A549 (cell line): Measurements from ENCODE around the gene RPA4.
"Not testable (repeated sequence)": the region's sequence is repeated elsewhere in the genome, so short reads cannot be mapped to it uniquely, and the experiment has no call there.

Source experiments
- CTCF ChIP-seq: fragments of >200 bp; sonication (Bioruptor Twin); formaldehyde crosslinking; IDR thresholded peaks from 3 replicates; pipeline ENCODE4 v1.5.1; 2016
- E2F6 ChIP-seq: IDR thresholded peaks from 2 replicates; pipeline ENCODE4 v1.6.1; 2012; ENCODE audit warnings: low read depth, borderline replicate concordance
- ESRRA ChIP-seq: fragments of 150-350 bp; IDR thresholded peaks from 2 replicates; pipeline ENCODE4 v1.6.1; 2014; ENCODE audit warnings: mild to moderate bottlenecking, low read length, borderline replicate concordance
- FOSL2 ChIP-seq, 2 experiments: fragments of 450-650 bp in 1 of 2; fragments of >200 bp in 1 of 2; sonication (Bioruptor Twin) in 1 of 2; formaldehyde crosslinking; IDR thresholded peaks; 2 replicates each; pipeline versions ENCODE4 v1.5.0 to v1.6.1; 2016 to 2020; ENCODE audit warnings: mild to moderate bottlenecking in 1 of 2, moderate library complexity in 1 of 2
- HDAC2 ChIP-seq: fragments of 200-600 bp; sonication (generic); IDR thresholded peaks from 2 replicates; pipeline ENCODE4 v1.6.1; 2016
- JUN ChIP-seq, 2 experiments: fragments of >200 bp; sonication (Bioruptor Twin); formaldehyde crosslinking; IDR thresholded peaks; 2 replicates in 1 of 2; 3 replicates in 1 of 2; pipeline ENCODE4 v1.6.1; 2016 to 2017
- KDM1A ChIP-seq: fragments of 200-600 bp; sonication (generic); IDR thresholded peaks from 2 replicates; pipeline ENCODE4 v1.6.1; 2016; ENCODE audit warnings: low read depth, mild to moderate bottlenecking
- MAX ChIP-seq: IDR thresholded peaks from 2 replicates; pipeline ENCODE4 v1.6.1; 2012
- MAZ ChIP-seq: fragments of 150-350 bp; IDR thresholded peaks from 2 replicates; pipeline ENCODE4 v1.6.1; 2014; ENCODE audit warnings: antibody characterized with exemption, low read depth, low read length, borderline replicate concordance
- POLR2A ChIP-seq: IDR thresholded peaks from 2 replicates; pipeline ENCODE4 v1.6.1; 2012; ENCODE audit warnings: mild to moderate bottlenecking, low read length
- RFX5 ChIP-seq: fragments of 450-650 bp; IDR thresholded peaks from 2 replicates; pipeline ENCODE4 v1.7.1; 2014; ENCODE audit warnings: antibody characterized with exemption, mild to moderate bottlenecking, moderate library complexity
- SMC3 ChIP-seq: fragments of >200 bp; sonication (Bioruptor Twin); formaldehyde crosslinking; IDR thresholded peaks from 3 replicates; pipeline ENCODE4 v1.6.1; 2018; ENCODE audit warnings: inconsistent platforms
- TP53 ChIP-seq: fragments of 250-450 bp; sonication (Bioruptor Pico); IDR thresholded peaks from 2 replicates; pipeline ENCODE4 v1.5.0; 2021; ENCODE audit warnings: mild to moderate bottlenecking, moderate library complexity

- not testable (repeated sequence) for TF ChIP-seq KDM1A; CTCF; MAX; SMC3; FOSL2 (IDR thresholded peaks at IDR 0.05); FOSL2 (CRISPR knock-in tag; IDR thresholded peaks at IDR 0.05); TP53 (CRISPR knock-in tag); RFX5; HDAC2; ESRRA; MAZ; E2F6; POLR2A; JUN (IDR thresholded peaks at IDR 0.05)
Measured at GRCh38 chrX:96841866-96842265, 41.8 kb upstream of the RPA4 start.
